GM12878 (cell line): ENCODE measurements around the gene BCL2L13. TPM values are rescaled to one million over a fixed set of nuclear protein-coding genes. Genes with fewer than 3 reads are reported as not detected.

Source experiments
- ATAC-seq: fragments of 200-7000 bp; cut with Tn5 transposase; 3 replicates; pipeline ENCODE4 v1.9.1; 2020; ENCODE audit warnings: mild to moderate bottlenecking, moderate library complexity
- BruUV-seq: library from RNA; stranded (reverse); fragments of 400-500 nt; replicated peaks from 2 replicates; lab custom pipeline; 2021; lab: Mats Ljungman, UMichigan
- CTCF ChIA-PET: fragments of 300-600 bp; sonication (Branson Sonifier 250); formaldehyde crosslinking; extraction: SDS; loops from one replicate; lab custom pipeline; 2021; ENCODE audit warnings: inconsistent platforms; lab: Yijun Ruan, JAX
- POLR2A ChIA-PET: fragments of 350-600 bp; formaldehyde crosslinking; extraction: SDS; loops from one replicate; lab custom pipeline; 2021; ENCODE audit warnings: inconsistent platforms; lab: Charles Lee
- RAD21 ChIA-PET: fragments of 300-600 bp; sonication (Branson Sonifier 250); formaldehyde crosslinking; loops from one replicate; lab custom pipeline; 2023; ENCODE audit warnings: antibody characterized with exemption; ENCODE audit not compliant: unreplicated experiment; lab: Charles Lee
- SMC1A ChIA-PET: fragments of 300-600 bp; sonication (Branson Sonifier 250); formaldehyde crosslinking; loops from one replicate; lab custom pipeline; 2023; ENCODE audit not compliant: unreplicated experiment, uncharacterized antibody; lab: Charles Lee
- DNase-seq: peaks from one replicate; pipeline ENCODE4 v3.0.0-alpha.2; 2011; ENCODE audit warnings: low read depth, low spot score
- FAIRE-seq: peaks from 3 replicates; lab custom pipeline; 2011; peaks lifted over from hg19 to GRCh38; lab: Jason Lieb, UNC
- H2AFZ ChIP-seq: 2 replicates; pipeline ENCODE4 v1.6.0; 2011; ENCODE audit warnings: low read depth, low read length, control low read depth; ENCODE audit not compliant: control insufficient read depth
- H3K27ac ChIP-seq: 2 replicates; pipeline ENCODE4 v1.5.1; 2011; ENCODE audit warnings: control low read depth; ENCODE audit not compliant: control insufficient read depth, insufficient read depth
- H3K27me3 ChIP-seq, 2 experiments: replicated peaks in 1 of 2; 2 replicates each; pipeline versions ENCODE4 v1.6.0 to v1.6.1; 2011; ENCODE audit warnings: low read length in 1 of 2; ENCODE audit not compliant: control insufficient read depth in 2 of 2, insufficient read depth in 2 of 2
- H3K36me3 ChIP-seq, 2 experiments: 2 replicates each; pipeline ENCODE4 v1.5.1; 2011; ENCODE audit warnings: low read length in 1 of 2; ENCODE audit not compliant: control insufficient read depth in 2 of 2, insufficient read depth in 2 of 2
- H3K4me1 ChIP-seq: 2 replicates; pipeline ENCODE4 v1.6.1; 2011; ENCODE audit warnings: mild to moderate bottlenecking, low read length, moderate library complexity, mixed read lengths; ENCODE audit not compliant: control insufficient read depth, insufficient read depth
- H3K4me2 ChIP-seq: 2 replicates; pipeline ENCODE4 v1.6.0; 2011; ENCODE audit warnings: control low read depth; ENCODE audit not compliant: control insufficient read depth, insufficient read depth
- H3K4me3 ChIP-seq: fragments of 200-600 bp; sonication (generic); 2 replicates; pipeline ENCODE4 v1.5.1; 2016
- H3K79me2 ChIP-seq: 2 replicates; pipeline ENCODE4 v1.6.0; 2011; ENCODE audit warnings: low read length; ENCODE audit not compliant: control insufficient read depth, insufficient read depth
- H3K9ac ChIP-seq: 2 replicates; pipeline ENCODE4 v1.8.0; 2011; ENCODE audit warnings: low read length, control low read depth, mixed read lengths; ENCODE audit not compliant: control insufficient read depth, insufficient read depth
- H3K9me3 ChIP-seq: replicated peaks from 3 replicates; pipeline ENCODE4 v1.5.1; 2011; ENCODE audit warnings: mild to moderate bottlenecking, low read length; ENCODE audit not compliant: control insufficient read depth, insufficient read depth
- H4K20me1 ChIP-seq: 2 replicates; pipeline ENCODE4 v1.6.0; 2011; ENCODE audit not compliant: control insufficient read depth, insufficient read depth
- BACH1 ChIP-seq: fragments of 450-650 bp; IDR thresholded peaks from 2 replicates; pipeline ENCODE4 v1.6.1; 2017; ENCODE audit warnings: mild to moderate bottlenecking, borderline replicate concordance
- BHLHE40 ChIP-seq, 2 experiments: fragments of 450-650 bp in 1 of 2; IDR thresholded peaks; 2 replicates each; pipeline ENCODE4 v1.6.1; 2011 to 2017; ENCODE audit warnings: low read depth in 2 of 2, borderline replicate concordance in 1 of 2, improper control_type of control experiment in 1 of 2, low read length in 1 of 2, mild to moderate bottlenecking in 1 of 2
- CHD2 ChIP-seq: IDR thresholded peaks from 2 replicates; pipeline ENCODE4 v1.6.1; 2011; ENCODE audit warnings: low read depth, low read length, improper control_type of control experiment, borderline replicate concordance
- EED ChIP-seq: sonication (generic); IDR thresholded peaks from 2 replicates; pipeline ENCODE4 v1.6.1; 2016; ENCODE audit warnings: antibody characterized with exemption, low read depth
- EGR1 ChIP-seq, 2 experiments: IDR thresholded peaks; 1 replicate in 1 of 2; 2 replicates in 1 of 2; pipeline ENCODE4 v1.6.1; 2011 to 2012; ENCODE audit warnings: low read depth in 2 of 2, low read length in 2 of 2, borderline replicate concordance in 1 of 2, mild to moderate bottlenecking in 1 of 2, moderate library complexity in 1 of 2
- IKZF1 ChIP-seq: fragments of 450-650 bp; conservative IDR thresholded peaks from 2 replicates; pipeline ENCODE4 v1.6.1; 2017; ENCODE audit warnings: antibody characterized with exemption, mild to moderate bottlenecking
- IRF4 ChIP-seq: IDR thresholded peaks from 2 replicates; pipeline ENCODE4 v1.6.1; 2011; ENCODE audit warnings: low read depth, low read length
- KDM1A ChIP-seq: fragments of 200-600 bp; sonication (generic); IDR thresholded peaks from 2 replicates; pipeline ENCODE4 v1.6.1; 2016; ENCODE audit warnings: borderline replicate concordance
- RUNX3 ChIP-seq: IDR thresholded peaks from 2 replicates; pipeline ENCODE4 v1.6.1; 2012; ENCODE audit warnings: low read length, inconsistent platforms
- TBL1XR1 ChIP-seq: IDR thresholded peaks from 2 replicates; pipeline ENCODE4 v1.6.1; 2012; ENCODE audit warnings: low read depth, low read length, improper control_type of control experiment
- TCF12 ChIP-seq: IDR thresholded peaks from 2 replicates; pipeline ENCODE4 v1.6.1; 2011; ENCODE audit warnings: low read depth, mild to moderate bottlenecking, low read length
- YY1 ChIP-seq: IDR thresholded peaks from 2 replicates; pipeline ENCODE4 v1.6.1; 2011; ENCODE audit warnings: low read depth, mild to moderate bottlenecking, low read length
- ZNF24 ChIP-seq: fragments of 450-650 bp; IDR thresholded peaks from 2 replicates; pipeline ENCODE4 v1.6.1; 2017; ENCODE audit warnings: antibody characterized with exemption, mild to moderate bottlenecking
- WGBS: methylation state at CpG from one replicate; pipeline ENCODE4 v1.1.6; 2016; ENCODE audit warnings: low lambda C conversion rate; ENCODE audit not compliant: insufficient replicate concordance, insufficient coverage; ENCODE audit errors: missing lambda C conversion rate; 5-methylcytosine and 5-hydroxymethylcytosine counted together
- in situ Hi-C: fragments of 300-500 bp; cut with MboI; formaldehyde crosslinking; loops from 9 replicates; pipeline ENCODE4 v1.14.3; 2018; ENCODE audit warnings: mixed read lengths
- intact Hi-C: fragments of 100-400 bp; cut with micrococcal nuclease; formaldehyde crosslinking; loops from one replicate; pipeline ENCODE4 v1.14.2; 2022; ENCODE audit not compliant: unreplicated experiment
- polyA plus RNA-seq, 11 experiments: library from polyadenylated mRNA; depleted of rRNA in 4 of 11; unstranded in 6 of 11; stranded (reverse) in 5 of 11; fragments of >200 nt; fragmentation: Nextera tagmentation in 4 of 11; fragmentation: Illumina TruSeq in 1 of 11; extraction: Ambion mirVana in 4 of 11; extraction: Trizol in 1 of 11; gene quantifications; 1 replicate in 1 of 11; 2 replicates in 10 of 11; pipeline versions ENCODE4 v1.2.1 to v1.2.3, GENCODE V29; 2011 to 2016; ENCODE audit warnings: inconsistent platforms in 2 of 11, missing spikeins in 2 of 11, low read depth in 1 of 11
- total RNA-seq, 4 experiments: library from RNA; depleted of rRNA in 3 of 4; stranded (reverse); fragments of >200 nt in 3 of 4; fragmentation: Illumina TruSeq in 1 of 4; extraction: Trizol in 1 of 4; gene quantifications; 2 replicates each; pipeline versions ENCODE4 v1.2.1 to v1.2.3, GENCODE V29; 2013 to 2021
- TF ChIP-seq, protein P1 (sequence below): IDR thresholded peaks from 2 replicates; pipeline ENCODE4 v1.6.1; 2012; ENCODE audit warnings: mild to moderate bottlenecking, low read depth, low read length
- TF ChIP-seq, protein P2 (sequence below): fragments of 450-650 bp; IDR thresholded peaks from 2 replicates; pipeline ENCODE4 v1.6.1; 2017; ENCODE audit warnings: antibody characterized with exemption, mild to moderate bottlenecking, moderate library complexity
- TF ChIP-seq, protein P3 (sequence below): fragments of 450-650 bp; IDR thresholded peaks from 2 replicates; pipeline ENCODE4 v1.6.1; 2017; ENCODE audit warnings: mild to moderate bottlenecking

The BCL2L13 gene
- total and polyA plus RNA-seq, 10 of the 15 experiments (the other 5 are each of a cell fraction or from before 2014, with no cell fraction given), result 18.6 to 30.6 (median 28.2) TPM

DNA sequence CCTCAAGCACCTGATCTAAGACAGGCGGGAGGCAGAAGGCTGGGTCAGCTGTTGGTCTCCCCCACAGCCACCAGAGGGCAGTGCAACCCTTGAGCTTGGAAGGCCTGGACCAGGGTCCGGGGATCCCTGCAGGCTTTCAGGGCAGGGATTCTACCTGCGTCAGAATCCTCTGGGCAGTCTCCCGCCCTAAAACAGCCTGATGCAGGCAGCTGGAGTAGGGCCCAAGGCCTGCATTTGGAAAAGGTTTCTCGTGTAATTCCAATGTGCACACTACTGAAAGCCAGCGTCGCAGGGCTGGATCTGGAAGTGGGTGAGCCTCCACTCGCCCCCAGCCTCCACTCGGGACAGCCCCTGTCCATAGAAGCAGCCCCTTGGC lies 104.0 kb downstream of the BCL2L13 start:
- DNase-seq (no peak), FAIRE-seq (peak; percentile 88), ATAC-seq (peak; percentile 98)
- no peak overlapping the region for H2AFZ ChIP-seq
- H3K9ac ChIP-seq, result no peak overlapping the region
- H3K79me2 ChIP-seq, result peaks cover 6% of the 10 kb centered on the region
- BruUV-seq, result no TSS peak
- in situ Hi-C loops (loop anchor here (10.0 kb wide), 1 partner anchor 62 kb away; no protein-coding TSS in a partner anchor), intact Hi-C loops (loop anchor here (1.0 to 5.0 kb wide), 4 partner anchors 43 to 335 kb away; partner anchors contain the start of gene PEX26)
- no peak overlapping the region for H3K4me2 ChIP-seq
- POLR2A ChIA-PET, result interaction anchor here (0.6 to 1.3 kb wide), 3 partner anchors 43 to 143 kb away, joined by 4 to 5 read pairs (median 4); partner anchors contain the start of gene BCL2L13
- H3K27ac ChIP-seq, result no peak overlapping the region
- no peaks in the 10 kb centered on the region for H4K20me1 ChIP-seq
- 53% methylated on average over 8 of the region's 9 CpGs for WGBS
- CTCF ChIA-PET, result interaction anchor here (1.0 to 4.7 kb wide), 26 partner anchors 8 to 332 kb away, joined by 3 to 101 read pairs (median 6); no protein-coding TSS in a partner anchor
- H3K4me3 ChIP-seq, result no peak overlapping the region
- no peaks in the 10 kb centered on the region for H3K9me3 ChIP-seq
- H3K36me3 ChIP-seq, result peaks cover 2 to 34% of the 10 kb centered on the region in 2 experiments; a peak in 3 of 4 replicates
- peaks cover 7% of the 10 kb centered on the region for H3K4me1 ChIP-seq
- SMC1A ChIA-PET, result interaction anchor here (0.7 to 5.5 kb wide), 13 partner anchors 19 to 335 kb away, joined by 3 to 46 read pairs (median 5); partner anchors contain the start of genes BCL2L13 and PEX26
- H3K27me3 ChIP-seq, result no peaks in the 10 kb centered on the region
- RAD21 ChIA-PET, result interaction anchor here (0.6 to 4.4 kb wide), 18 partner anchors 10 to 333 kb away, joined by 3 to 58 read pairs (median 4); no protein-coding TSS in a partner anchor
- TF ChIP-seq TCF12, result peak; percentile 86
- peak; percentile 54; the same call in 1 of the 2 replicates for TF ChIP-seq YY1
- no peak for TF ChIP-seq ZNF24
- TF ChIP-seq BHLHE40 (IDR thresholded peaks at IDR 0.05; ENCODE audit: borderline replicate concordance in 1 of 2, low read depth in 2 of 2, low read length in 1 of 2), result peak; percentile 19 to 45; a peak in 2 of 4 replicates
- TF ChIP-seq EED, result peak; percentile 24; the same call in 1 of the 2 replicates
- TF ChIP-seq EGR1 (IDR thresholded peaks at IDR 0.05; ENCODE audit: borderline replicate concordance in 1 of 2, low read depth in 2 of 2, low read length in 2 of 2), result 0 out of 3 replicates have a peak, but pooled peaks of 1 of the 2 experiments have one; percentile 16
- TF ChIP-seq BACH1, result no peak
- TF ChIP-seq CHD2, result 0 out of 2 replicates have a peak, but pooled peaks have one; percentile 50
- TF ChIP-seq, protein P1, sequence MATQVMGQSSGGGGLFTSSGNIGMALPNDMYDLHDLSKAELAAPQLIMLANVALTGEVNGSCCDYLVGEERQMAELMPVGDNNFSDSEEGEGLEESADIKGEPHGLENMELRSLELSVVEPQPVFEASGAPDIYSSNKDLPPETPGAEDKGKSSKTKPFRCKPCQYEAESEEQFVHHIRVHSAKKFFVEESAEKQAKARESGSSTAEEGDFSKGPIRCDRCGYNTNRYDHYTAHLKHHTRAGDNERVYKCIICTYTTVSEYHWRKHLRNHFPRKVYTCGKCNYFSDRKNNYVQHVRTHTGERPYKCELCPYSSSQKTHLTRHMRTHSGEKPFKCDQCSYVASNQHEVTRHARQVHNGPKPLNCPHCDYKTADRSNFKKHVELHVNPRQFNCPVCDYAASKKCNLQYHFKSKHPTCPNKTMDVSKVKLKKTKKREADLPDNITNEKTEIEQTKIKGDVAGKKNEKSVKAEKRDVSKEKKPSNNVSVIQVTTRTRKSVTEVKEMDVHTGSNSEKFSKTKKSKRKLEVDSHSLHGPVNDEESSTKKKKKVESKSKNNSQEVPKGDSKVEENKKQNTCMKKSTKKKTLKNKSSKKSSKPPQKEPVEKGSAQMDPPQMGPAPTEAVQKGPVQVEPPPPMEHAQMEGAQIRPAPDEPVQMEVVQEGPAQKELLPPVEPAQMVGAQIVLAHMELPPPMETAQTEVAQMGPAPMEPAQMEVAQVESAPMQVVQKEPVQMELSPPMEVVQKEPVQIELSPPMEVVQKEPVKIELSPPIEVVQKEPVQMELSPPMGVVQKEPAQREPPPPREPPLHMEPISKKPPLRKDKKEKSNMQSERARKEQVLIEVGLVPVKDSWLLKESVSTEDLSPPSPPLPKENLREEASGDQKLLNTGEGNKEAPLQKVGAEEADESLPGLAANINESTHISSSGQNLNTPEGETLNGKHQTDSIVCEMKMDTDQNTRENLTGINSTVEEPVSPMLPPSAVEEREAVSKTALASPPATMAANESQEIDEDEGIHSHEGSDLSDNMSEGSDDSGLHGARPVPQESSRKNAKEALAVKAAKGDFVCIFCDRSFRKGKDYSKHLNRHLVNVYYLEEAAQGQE, result no peak
- 0 out of 2 replicates have a peak, but pooled peaks have one; percentile 38 for TF ChIP-seq IKZF1
- TF ChIP-seq RUNX3, result peak; percentile 34; the same call in 1 of the 2 replicates
- TF ChIP-seq, protein P2, sequence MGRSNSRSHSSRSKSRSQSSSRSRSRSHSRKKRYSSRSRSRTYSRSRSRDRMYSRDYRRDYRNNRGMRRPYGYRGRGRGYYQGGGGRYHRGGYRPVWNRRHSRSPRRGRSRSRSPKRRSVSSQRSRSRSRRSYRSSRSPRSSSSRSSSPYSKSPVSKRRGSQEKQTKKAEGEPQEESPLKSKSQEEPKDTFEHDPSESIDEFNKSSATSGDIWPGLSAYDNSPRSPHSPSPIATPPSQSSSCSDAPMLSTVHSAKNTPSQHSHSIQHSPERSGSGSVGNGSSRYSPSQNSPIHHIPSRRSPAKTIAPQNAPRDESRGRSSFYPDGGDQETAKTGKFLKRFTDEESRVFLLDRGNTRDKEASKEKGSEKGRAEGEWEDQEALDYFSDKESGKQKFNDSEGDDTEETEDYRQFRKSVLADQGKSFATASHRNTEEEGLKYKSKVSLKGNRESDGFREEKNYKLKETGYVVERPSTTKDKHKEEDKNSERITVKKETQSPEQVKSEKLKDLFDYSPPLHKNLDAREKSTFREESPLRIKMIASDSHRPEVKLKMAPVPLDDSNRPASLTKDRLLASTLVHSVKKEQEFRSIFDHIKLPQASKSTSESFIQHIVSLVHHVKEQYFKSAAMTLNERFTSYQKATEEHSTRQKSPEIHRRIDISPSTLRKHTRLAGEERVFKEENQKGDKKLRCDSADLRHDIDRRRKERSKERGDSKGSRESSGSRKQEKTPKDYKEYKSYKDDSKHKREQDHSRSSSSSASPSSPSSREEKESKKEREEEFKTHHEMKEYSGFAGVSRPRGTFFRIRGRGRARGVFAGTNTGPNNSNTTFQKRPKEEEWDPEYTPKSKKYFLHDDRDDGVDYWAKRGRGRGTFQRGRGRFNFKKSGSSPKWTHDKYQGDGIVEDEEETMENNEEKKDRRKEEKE, result no peak
- no peak for TF ChIP-seq KDM1A
- 0 out of 2 replicates have a peak, but pooled peaks have one; percentile 4 for TF ChIP-seq IRF4
- TF ChIP-seq TBL1XR1, result no peak
- TF ChIP-seq, protein P3, sequence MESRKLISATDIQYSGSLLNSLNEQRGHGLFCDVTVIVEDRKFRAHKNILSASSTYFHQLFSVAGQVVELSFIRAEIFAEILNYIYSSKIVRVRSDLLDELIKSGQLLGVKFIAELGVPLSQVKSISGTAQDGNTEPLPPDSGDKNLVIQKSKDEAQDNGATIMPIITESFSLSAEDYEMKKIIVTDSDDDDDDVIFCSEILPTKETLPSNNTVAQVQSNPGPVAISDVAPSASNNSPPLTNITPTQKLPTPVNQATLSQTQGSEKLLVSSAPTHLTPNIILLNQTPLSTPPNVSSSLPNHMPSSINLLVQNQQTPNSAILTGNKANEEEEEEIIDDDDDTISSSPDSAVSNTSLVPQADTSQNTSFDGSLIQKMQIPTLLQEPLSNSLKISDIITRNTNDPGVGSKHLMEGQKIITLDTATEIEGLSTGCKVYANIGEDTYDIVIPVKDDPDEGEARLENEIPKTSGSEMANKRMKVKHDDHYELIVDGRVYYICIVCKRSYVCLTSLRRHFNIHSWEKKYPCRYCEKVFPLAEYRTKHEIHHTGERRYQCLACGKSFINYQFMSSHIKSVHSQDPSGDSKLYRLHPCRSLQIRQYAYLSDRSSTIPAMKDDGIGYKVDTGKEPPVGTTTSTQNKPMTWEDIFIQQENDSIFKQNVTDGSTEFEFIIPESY, result no peak
